GM23338 (cell line): ENCODE measurements around the gene ACCS. TPM values are rescaled to one million over a fixed set of nuclear protein-coding genes. Genes with fewer than 3 reads are reported as not detected.

Experiments
- CREB1 ChIP-seq: fragments of 250-450 bp; sonication (Bioruptor Pico); IDR thresholded peaks from 2 replicates; pipeline ENCODE4 v1.5.0; 2020; ENCODE audit warnings: low read depth, mild to moderate bottlenecking, moderate library complexity
- EZH2 ChIP-seq: fragments of 200-600 bp; sonication (generic); IDR thresholded peaks from one replicate; pipeline ENCODE4 v1.8.0; 2017; ENCODE audit warnings: antibody characterized with exemption, mild to moderate bottlenecking, low read depth; ENCODE audit not compliant: unreplicated experiment
- EZH2phosphoT487 ChIP-seq: fragments of 200-600 bp; sonication (generic); IDR thresholded peaks from one replicate; pipeline ENCODE4 v1.8.1; 2018; ENCODE audit warnings: antibody characterized with exemption; ENCODE audit not compliant: unreplicated experiment
- JUNB ChIP-seq: IDR thresholded peaks from one replicate; pipeline ENCODE4 v1.6.1; 2016; ENCODE audit warnings: antibody characterized with exemption; ENCODE audit not compliant: unreplicated experiment
- NANOG ChIP-seq: IDR thresholded peaks from 2 replicates; pipeline ENCODE4 v1.6.1; 2016; ENCODE audit warnings: antibody characterized with exemption, borderline replicate concordance
- POLR2AphosphoS5 ChIP-seq: IDR thresholded peaks from 2 replicates; pipeline ENCODE4 v1.6.1; 2016; ENCODE audit warnings: antibody characterized with exemption, low read depth
- STAT1 ChIP-seq: IDR thresholded peaks from one replicate; pipeline ENCODE4 v1.6.1; 2016; ENCODE audit warnings: antibody characterized with exemption; ENCODE audit not compliant: unreplicated experiment
- ZNF114 ChIP-seq: fragments of 250-450 bp; sonication (Bioruptor Pico); IDR thresholded peaks from 2 replicates; pipeline ENCODE4 v1.5.0; 2020; ENCODE audit warnings: mild to moderate bottlenecking, moderate library complexity
- ZNF331 ChIP-seq: fragments of 250-450 bp; sonication (Bioruptor Pico); IDR thresholded peaks from 2 replicates; pipeline ENCODE4 v1.5.0; 2020; ENCODE audit warnings: low read depth, mild to moderate bottlenecking, moderate library complexity
- polyA plus RNA-seq: library from polyadenylated mRNA; unstranded; fragments of >200 nt; fragmentation: Nextera tagmentation; extraction: Ambion mirVana; gene quantifications from 2 replicates; pipeline ENCODE4 v1.2.1, GENCODE V29; 2016
- total RNA-seq: library from RNA; depleted of rRNA; stranded (reverse); fragments of >200 nt; shearing (Covaris generic); gene quantifications from 2 replicates; pipeline ENCODE4 v1.2.3, GENCODE V29; 2014
- TF ChIP-seq, protein P1 (sequence below): fragments of 250-450 bp; sonication (Bioruptor Pico); IDR thresholded peaks from 2 replicates; pipeline ENCODE4 v1.5.0; 2020; ENCODE audit warnings: mild to moderate bottlenecking, moderate library complexity
- TF ChIP-seq, protein P2 (sequence below), 2 experiments: fragments of 200-600 bp in 1 of 2; sonication (generic) in 1 of 2; conservative IDR thresholded peaks; 2 replicates each; pipeline versions ENCODE4 v1.5.1 to v1.6.1; 2016 to 2017; ENCODE audit warnings: antibody characterized with exemption in 2 of 2, low read depth in 2 of 2, mild to moderate bottlenecking in 2 of 2, moderate library complexity in 1 of 2
- TF ChIP-seq, protein P3 (sequence below): IDR thresholded peaks from 2 replicates; pipeline ENCODE4 v1.6.1; 2016; ENCODE audit warnings: antibody characterized with exemption

ACCS gene
- total and polyA plus RNA-seq, 2 experiments from 2014 or later, result 3.6 to 6.6 TPM

DNA sequence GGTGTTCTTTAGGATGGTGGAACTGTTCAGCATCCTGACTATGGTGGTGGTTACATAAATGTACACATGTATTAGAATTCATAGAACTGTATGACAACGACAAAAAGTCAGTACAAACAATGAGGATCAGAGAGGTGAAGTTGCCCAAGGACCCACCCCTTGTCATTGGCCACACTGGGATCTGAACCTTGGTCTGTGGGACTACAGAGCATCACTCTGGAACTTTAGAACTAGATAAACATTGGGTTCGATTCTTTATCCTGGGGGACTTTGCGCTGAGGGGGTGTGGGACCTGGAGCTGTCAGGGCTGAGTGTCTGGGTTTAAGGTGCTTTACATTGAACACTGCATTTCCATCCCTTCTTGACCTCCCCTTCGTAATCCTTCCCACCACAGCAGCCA lies 16.6 kb downstream of the ACCS start (continued):
- TF ChIP-seq, protein P1, sequence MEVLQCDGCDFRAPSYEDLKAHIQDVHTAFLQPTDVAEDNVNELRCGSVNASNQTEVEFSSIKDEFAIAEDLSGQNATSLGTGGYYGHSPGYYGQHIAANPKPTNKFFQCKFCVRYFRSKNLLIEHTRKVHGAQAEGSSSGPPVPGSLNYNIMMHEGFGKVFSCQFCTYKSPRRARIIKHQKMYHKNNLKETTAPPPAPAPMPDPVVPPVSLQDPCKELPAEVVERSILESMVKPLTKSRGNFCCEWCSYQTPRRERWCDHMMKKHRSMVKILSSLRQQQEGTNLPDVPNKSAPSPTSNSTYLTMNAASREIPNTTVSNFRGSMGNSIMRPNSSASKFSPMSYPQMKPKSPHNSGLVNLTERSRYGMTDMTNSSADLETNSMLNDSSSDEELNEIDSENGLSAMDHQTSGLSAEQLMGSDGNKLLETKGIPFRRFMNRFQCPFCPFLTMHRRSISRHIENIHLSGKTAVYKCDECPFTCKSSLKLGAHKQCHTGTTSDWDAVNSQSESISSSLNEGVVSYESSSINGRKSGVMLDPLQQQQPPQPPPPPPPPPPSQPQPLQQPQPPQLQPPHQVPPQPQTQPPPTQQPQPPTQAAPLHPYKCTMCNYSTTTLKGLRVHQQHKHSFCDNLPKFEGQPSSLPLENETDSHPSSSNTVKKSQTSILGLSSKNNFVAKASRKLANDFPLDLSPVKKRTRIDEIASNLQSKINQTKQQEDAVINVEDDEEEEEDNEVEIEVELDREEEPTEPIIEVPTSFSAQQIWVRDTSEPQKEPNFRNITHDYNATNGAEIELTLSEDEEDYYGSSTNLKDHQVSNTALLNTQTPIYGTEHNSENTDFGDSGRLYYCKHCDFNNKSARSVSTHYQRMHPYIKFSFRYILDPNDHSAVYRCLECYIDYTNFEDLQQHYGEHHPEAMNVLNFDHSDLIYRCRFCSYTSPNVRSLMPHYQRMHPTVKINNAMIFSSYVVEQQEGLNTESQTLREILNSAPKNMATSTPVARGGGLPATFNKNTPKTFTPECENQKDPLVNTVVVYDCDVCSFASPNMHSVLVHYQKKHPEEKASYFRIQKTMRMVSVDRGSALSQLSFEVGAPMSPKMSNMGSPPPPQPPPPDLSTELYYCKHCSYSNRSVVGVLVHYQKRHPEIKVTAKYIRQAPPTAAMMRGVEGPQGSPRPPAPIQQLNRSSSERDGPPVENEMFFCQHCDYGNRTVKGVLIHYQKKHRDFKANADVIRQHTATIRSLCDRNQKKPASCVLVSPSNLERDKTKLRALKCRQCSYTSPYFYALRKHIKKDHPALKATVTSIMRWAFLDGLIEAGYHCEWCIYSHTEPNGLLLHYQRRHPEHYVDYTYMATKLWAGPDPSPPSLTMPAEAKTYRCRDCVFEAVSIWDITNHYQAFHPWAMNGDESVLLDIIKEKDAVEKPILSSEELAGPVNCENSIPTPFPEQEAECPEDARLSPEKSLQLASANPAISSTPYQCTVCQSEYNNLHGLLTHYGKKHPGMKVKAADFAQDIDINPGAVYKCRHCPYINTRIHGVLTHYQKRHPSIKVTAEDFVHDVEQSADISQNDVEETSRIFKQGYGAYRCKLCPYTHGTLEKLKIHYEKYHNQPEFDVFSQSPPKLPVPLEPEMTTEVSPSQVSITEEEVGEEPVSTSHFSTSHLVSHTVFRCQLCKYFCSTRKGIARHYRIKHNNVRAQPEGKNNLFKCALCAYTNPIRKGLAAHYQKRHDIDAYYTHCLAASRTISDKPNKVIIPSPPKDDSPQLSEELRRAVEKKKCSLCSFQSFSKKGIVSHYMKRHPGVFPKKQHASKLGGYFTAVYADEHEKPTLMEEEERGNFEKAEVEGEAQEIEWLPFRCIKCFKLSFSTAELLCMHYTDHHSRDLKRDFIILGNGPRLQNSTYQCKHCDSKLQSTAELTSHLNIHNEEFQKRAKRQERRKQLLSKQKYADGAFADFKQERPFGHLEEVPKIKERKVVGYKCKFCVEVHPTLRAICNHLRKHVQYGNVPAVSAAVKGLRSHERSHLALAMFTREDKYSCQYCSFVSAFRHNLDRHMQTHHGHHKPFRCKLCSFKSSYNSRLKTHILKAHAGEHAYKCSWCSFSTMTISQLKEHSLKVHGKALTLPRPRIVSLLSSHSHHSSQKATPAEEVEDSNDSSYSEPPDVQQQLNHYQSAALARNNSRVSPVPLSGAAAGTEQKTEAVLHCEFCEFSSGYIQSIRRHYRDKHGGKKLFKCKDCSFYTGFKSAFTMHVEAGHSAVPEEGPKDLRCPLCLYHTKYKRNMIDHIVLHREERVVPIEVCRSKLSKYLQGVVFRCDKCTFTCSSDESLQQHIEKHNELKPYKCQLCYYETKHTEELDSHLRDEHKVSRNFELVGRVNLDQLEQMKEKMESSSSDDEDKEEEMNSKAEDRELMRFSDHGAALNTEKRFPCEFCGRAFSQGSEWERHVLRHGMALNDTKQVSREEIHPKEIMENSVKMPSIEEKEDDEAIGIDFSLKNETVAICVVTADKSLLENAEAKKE (CRISPR knock-in tag), result no peak
- TF ChIP-seq ZNF114 (no peak), JUNB (no peak), ZNF331 (CRISPR knock-in tag) (no peak), EZH2 (no peak), EZH2phosphoT487 (no peak), STAT1 (no peak), CREB1 (no peak), POLR2AphosphoS5 (no peak), NANOG (no peak)
- TF ChIP-seq, protein P2, sequence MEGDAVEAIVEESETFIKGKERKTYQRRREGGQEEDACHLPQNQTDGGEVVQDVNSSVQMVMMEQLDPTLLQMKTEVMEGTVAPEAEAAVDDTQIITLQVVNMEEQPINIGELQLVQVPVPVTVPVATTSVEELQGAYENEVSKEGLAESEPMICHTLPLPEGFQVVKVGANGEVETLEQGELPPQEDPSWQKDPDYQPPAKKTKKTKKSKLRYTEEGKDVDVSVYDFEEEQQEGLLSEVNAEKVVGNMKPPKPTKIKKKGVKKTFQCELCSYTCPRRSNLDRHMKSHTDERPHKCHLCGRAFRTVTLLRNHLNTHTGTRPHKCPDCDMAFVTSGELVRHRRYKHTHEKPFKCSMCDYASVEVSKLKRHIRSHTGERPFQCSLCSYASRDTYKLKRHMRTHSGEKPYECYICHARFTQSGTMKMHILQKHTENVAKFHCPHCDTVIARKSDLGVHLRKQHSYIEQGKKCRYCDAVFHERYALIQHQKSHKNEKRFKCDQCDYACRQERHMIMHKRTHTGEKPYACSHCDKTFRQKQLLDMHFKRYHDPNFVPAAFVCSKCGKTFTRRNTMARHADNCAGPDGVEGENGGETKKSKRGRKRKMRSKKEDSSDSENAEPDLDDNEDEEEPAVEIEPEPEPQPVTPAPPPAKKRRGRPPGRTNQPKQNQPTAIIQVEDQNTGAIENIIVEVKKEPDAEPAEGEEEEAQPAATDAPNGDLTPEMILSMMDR (conservative IDR thresholded peaks at IDR 0.05; ENCODE audit: low read depth in 2 of 2), result no peak
- TF ChIP-seq, protein P3, sequence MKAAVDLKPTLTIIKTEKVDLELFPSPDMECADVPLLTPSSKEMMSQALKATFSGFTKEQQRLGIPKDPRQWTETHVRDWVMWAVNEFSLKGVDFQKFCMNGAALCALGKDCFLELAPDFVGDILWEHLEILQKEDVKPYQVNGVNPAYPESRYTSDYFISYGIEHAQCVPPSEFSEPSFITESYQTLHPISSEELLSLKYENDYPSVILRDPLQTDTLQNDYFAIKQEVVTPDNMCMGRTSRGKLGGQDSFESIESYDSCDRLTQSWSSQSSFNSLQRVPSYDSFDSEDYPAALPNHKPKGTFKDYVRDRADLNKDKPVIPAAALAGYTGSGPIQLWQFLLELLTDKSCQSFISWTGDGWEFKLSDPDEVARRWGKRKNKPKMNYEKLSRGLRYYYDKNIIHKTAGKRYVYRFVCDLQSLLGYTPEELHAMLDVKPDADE, result no peak
